GM21360 (cell line): ENCODE data around the gene COL3A1.

Experiments
- ATAC-seq: cut with Tn5 transposase; IDR thresholded peaks from one replicate; pipeline ENCODE4 v1.9.1; 2021; ENCODE audit warnings: mild to moderate bottlenecking, moderate library complexity; ENCODE audit not compliant: unreplicated experiment

The COL3A1 gene

DNA sequence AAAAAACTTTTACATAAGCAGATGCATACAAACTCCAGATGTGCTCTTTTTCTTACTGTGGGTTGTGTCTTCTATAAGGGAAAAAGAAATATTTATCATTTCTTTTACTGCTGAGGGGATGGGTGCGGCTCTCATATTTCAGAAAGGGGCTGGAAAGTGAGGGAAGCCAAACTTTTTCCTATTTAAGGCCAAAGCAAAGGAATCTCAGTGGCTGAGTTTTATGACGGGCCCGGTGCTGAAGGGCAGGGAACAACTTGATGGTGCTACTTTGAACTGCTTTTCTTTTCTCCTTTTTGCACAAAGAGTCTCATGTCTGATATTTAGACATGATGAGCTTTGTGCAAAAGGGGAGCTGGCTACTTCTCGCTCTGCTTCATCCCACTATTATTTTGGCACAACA lies at the start of gene COL3A1:
TSS of gene COL3A1 (plus strand) at position 210 of the 400 bp plus-strand sequence. CDS start at position 327, 117 bp downstream.
- ATAC-seq = no peak

DNA sequence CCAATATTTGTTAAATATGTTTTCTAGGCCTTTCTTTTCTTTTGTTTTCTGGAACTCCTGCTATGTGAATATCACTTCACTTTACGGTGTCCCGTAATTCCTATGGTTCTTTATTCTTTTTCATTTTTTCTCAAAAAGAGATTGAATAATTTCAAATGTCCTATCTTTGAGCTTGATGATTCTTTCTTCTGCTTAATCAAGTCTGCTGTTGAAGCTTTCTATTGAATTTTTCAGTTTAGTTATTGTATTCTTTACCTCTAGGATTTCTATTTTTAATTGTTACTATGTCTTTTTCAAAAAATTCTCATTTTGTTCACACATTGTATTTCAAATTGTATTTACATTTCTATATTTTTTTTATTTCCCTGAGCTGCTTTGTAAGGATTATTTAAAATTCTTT lies 45.5 kb upstream of the COL3A1 start:
- no peak for ATAC-seq

DNA sequence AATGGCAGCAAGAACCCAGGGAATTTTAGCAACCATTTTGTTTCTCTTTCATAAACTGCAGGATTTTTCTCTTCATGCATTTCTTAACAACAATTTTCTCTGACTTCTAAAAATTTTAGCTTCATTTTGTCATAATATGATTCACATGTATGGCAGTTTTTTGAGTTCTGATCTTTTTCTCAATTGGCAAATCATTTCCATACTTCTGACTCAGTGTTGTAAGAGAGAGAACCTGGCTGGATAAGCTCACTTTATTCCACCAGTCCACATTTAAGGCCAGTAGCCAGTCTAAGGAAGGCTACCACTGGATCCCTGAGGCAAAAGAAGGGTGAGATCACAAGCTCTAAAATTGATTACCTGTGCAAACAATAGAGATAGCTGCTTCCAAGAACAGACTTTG lies 42.8 kb upstream of the COL3A1 start:
- ATAC-seq = no peak

DNA sequence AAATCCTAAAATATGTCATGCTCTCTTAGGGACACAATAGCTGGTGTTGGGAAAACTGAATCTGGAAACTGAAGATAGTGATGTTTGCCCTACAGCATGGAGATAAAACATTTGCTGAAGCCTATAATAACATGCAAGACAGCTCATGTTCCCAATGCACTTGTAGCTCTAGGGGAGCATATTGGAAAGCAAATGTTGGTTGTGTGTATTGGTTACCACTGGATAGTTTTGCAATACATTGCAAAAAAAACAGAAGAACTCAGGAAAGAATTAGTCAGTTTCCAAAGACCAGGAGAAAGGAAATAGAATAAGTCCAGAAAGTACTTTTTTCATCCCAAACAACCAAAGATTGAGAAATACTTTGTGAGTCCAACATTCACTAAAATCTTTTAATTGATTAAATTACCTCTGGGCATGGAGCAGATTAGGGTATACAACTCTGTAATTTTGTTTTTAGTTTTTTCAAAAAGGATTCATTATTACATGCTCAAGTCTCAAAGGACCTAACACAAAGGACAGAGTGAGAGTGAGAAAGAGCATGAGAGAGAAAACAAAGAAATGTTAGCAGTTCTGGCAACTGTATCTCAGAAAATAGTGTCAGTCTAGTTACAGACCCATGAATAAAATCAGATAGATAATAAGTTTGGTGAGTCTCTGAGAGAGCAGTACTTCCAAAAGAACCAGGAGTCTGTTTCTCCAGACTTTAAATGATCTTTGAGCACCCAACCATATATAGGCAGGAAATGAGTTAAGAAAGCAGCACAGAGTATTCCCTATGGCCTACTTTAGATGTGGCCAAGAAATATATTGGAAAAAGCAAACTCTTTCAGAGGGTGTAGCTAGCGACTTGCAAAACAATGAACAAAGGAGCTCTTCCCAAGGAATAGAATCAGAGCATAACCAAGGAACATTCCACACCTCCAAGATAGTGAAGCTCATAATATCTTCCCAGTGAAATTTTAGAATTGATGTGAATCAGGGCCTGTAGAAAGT lies 36.6 kb upstream of the COL3A1 start:
- ATAC-seq = no peak

DNA sequence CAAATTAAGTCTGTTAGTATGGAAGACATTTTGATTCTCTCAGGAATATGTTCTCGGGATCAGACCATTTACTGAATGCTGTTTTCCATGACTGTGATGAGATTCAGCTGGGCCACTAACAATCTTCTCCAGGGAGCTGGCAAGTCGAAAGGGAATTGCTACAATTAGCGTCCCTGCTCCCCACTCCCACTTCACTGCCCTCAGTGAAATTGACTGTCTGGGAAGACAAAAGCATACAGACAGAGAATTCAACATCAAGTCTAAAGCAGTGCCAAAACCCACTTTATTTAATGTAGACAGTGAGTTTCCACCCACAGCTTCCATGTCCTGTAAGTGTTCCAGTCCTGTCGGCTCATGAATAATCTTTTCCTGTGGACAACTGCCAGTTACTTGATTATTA lies 34.0 kb upstream of the COL3A1 start:
- no peak for ATAC-seq

DNA sequence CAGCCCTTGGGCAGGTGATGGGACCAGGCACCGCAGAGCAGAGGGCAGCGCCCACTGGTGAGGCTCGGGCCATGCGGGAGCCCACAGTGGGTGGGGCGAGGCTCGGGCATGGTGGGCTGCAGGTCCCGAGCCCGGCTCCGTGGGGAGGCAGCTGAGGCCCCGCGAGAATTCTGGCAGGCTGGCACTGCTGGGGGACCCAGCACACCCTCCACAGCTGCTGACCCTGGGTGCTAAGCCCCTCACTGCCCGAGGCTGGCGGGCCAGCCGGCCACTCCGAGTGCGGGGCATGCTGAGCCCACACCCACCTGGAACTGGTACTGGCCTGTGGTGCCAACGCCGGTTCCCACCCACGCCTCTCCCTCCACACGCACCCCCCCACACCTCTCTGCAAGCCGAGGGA lies 29.7 kb upstream of the COL3A1 start:
- no peak for ATAC-seq

DNA sequence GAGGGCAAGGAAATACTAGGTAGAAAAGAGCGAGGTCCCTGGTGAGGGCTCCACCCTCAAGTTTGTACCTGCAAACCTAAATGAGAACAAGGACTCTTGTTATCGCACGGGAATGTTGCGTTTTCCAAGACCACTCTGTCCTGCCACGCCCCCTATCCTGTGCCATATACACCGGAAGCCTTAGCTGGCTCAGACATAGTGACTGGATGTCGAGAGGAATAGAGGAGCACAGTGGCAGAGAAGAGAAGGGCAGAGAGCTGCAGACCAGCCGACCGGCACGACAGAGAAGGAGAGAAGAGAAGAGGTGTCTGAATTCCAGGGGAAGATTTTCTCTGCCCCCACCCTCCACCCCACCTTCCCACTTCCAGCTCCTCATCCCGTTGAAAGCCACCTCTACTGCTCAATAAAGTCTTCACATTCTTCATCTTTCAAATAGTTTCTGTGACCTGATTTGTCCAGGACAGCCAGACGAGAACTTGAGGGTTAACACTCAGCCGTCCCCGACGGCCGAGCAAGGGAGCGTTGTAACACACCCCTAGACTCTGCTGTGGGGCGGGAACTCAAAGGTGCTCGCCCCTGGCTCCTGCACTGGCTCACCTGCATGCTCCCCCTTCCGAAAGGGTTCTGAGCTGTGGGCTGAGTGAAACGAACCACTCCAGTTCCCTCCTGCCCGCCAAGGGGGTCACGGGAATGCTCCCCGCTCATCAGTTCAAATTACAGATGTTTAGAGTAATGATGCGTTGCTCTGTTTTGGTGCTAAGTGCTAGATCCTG lies 24.9 kb upstream of the COL3A1 start:
- ATAC-seq = no peak

DNA sequence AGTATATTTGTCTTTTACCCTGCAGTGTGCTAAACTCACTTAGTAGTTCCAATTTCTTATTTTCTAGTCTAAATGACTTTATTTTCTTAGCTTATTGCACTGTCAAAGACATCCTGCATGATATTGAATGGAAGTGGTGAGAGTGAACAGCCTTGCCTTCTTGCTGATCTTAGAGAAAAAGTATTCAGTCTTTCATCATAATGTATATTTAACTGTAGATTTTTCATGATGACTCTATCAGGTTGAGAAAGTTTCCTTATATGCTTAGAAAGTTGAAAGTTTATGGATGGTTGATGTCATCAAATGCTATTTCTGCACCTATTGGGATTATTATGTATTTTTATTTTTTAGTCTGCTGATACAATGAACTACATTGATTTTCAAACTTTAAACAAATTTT lies 21.3 kb upstream of the COL3A1 start:
- no peak for ATAC-seq

DNA sequence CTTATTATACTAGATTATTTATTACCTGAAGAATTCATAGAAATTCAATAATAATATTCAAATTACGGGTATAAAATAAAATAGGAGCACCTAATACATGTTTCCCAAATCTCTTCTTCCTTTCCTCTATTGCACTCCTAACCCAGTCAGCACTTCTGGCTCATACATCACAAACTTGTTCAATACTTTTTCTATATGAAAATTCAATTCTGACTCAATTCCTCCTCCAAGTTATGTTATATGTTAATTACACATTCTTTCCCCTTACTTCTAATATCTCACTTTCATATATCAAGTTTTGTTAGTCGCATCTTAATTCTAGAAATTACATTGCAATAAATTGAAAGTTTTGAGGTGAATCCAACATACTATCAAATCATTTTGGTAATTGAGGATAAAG lies 17.9 kb upstream of the COL3A1 start:
- no peak for ATAC-seq

DNA sequence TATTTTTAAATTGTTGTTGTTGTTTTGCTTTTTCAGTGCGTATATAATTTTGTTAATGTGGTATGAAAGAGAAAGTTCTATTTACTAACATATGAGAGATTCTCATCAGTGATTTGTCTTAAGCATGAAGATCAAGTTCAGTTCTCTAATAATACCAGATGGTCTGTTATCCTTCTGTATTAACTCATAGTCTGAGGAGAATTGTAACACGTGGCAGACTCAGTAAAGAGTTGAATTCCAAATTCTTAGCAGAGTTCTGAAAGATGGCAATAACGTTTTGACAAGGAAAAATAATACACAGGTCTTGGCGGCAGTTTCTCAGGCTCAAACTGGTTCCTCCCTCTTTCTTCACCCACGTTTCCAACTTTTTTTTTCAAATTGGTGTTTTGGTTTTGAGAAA lies 17.2 kb upstream of the COL3A1 start:
- ATAC-seq = no peak

DNA sequence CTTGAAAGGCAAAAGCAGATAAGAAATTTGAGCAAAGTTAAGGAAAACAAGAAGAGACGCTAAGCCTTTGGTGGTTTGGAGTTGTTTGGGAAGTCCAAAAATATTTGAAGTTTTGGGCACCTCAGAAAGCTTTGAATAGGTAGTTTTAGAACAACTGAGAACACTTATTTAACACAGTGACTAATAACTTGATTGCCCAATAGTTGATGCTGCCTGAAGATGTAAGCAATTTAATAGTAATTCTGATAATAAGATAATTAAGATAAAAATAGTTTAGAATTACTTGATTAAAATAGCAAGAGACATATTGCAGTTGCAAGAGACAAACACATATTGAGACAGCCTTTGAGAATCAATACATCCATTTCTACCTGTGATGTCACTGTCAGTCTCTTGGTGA lies 16.5 kb upstream of the COL3A1 start:
- ATAC-seq = no peak

DNA sequence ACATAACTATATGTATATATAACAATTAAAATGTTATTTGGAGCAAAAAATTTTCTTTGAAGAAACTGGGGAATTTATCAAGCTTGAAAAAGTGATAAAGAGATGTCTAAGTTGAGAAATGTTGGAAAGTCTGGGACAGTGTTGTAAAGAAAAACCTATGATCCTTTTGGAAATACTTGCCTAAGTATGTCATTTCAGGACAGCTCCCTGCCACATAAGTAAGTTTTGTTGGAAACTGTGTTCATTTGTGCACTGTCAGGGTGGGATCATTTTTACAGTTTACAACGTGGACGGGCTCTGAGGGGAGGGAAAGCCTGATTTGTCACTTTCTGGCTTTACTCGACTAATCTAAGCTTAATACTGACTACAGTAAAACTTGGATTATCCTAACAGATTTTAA lies 10.4 kb upstream of the COL3A1 start:
- ATAC-seq = no peak

DNA sequence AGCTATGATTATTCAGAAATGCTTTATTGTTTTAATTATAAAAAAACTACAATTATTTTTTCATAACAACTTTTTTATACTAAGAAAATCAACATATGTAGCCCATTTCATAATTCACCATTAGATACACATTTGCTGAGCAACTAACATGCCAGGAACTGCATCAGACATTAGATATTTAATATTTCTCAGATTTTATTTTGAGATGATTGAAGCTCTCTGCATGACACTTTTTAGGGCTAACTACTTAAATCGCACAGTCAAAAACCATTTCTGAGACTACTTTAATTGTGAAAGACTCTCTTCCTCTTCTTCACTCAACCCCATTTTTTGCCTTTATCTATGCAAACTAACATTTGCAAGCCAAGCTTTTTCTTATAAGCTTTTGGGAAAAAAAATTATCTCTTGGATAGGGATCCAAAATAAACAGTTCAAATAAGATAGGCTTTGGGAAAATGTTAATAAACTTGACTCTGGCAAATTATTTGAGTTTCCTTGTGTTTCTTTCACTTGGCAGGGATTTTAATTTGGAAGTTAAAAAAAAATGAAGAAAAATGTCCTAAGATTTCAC lies 9.1 kb upstream of the COL3A1 start:
- ATAC-seq = no peak

DNA sequence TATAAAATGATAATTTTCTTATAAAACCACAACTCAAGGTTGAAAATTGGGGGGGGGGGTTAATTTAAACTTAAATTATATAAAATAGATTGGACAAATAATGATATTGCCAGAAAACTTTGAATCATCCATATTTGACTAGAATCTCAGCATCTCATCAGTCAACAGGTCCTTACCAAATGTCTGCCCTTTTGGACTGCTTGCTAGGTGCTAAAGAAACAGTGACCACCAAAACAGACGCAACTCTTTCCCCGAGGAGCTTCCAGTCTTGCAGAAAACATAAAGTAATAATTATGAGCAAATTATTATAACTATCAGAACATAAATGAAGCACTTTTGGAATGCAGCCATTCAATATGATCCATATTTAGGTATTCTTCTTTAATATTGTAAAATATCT lies 8.6 kb upstream of the COL3A1 start:
- no peak for ATAC-seq

DNA sequence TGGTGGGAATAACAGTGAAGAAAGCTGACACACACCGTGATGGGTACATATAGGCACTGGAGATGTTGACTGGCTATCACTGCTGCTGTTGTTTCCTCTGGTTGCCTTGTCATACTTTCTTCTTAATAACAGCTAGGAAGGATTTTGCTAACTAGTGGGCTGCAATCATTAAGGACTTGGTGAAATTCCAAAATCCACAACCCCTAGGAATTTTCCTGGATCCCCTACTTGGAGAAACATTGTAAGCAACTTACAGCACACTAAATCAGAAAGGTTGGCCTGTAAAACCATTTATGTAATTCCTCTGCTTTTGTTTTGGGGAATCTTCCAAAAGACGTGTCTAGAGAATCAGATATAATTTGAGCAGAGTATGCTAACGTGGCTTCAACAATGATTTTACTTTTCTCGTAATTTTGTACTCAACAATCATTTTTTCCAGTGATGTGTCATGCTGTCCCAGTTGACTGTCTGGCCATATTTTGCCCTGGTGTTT lies 8.0 kb upstream of the COL3A1 start:
- no peak for ATAC-seq

DNA sequence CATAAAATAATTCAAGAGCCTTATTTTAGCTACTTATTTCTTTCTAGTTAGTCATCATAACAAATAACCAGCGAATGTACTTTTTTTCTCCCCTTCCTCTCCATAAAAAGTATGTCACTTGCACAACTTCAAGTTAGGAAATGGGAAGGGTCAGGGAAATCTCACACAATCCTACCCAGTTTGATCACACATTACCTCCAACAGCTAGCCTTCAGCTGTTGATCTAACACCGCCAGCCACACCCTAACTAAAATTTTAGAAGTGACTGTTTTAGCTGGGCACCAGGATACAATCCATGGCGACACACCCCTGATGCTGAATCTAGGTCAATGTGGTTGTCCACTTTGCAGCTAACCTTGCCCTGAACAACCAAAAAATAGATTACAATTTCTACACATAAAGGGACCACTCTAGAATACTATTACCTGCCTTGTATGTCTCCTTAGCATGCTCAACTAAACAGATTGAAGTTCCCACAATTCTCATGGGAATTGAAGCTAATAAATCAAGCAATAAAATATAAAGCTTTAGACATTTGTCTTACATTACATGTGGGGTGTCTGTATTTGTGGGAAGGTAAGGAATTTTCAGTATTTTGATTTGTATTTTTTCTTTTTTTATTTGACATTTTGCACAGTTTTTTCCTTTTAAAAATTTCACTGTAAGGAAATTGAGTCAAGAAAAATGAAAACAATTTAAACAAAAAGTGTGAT lies 7.3 kb upstream of the COL3A1 start:
- no peak for ATAC-seq

DNA sequence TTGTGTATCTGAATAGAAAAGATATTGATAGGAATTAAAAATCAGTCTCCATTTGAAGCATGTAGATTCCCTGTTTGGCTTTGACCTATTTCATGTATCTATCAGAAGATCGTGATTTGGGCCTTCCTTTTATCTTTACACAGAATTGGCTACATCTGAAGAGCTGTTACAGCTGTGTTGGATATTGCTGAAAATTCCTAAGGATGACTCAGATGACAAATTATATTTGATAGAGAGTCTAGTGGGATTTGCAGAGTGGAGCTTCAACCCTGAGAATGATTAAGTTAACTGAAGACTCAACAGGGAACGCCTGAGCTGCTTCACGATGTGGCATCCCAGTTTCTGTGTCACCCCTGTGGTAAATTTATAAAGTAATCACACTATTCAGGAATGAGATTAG lies 4.9 kb upstream of the COL3A1 start:
- no peak for ATAC-seq

DNA sequence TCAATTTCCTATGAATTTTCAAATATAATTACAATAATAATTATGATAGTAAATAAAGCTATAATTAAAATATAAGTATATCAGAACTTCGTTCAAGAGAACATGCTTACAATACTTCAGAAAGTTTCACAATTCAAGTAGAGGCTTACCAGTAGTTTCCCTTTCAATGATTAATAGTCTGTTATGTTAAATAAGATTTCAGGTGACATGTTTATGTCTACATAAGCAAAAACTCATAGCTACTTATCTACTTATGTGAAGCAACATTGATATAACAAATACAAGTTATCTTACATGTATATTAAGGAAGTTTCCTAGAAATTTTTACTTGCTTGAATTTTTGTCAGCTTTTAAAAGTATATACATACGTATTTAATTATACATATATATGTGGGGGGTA lies 4.5 kb upstream of the COL3A1 start:
- ATAC-seq = no peak

DNA sequence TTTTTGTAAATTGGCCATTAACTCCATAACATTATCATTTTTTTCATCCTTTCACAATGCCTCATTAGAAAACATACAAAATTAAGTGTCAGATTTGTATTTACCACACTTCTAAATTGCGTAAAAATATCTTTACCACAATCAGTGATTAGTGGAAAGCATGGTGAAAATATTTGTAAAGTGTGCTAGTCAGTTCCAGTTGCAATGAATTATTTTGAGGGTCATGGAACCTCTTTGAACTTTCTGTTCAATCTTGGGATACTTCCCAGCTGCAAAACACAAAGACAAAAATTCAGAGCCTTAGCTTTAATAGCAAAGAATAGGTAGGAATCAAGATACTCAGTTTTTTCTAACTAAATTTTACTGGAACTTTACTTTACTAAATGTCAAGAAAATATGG lies 4.0 kb upstream of the COL3A1 start:
- ATAC-seq = no peak

DNA sequence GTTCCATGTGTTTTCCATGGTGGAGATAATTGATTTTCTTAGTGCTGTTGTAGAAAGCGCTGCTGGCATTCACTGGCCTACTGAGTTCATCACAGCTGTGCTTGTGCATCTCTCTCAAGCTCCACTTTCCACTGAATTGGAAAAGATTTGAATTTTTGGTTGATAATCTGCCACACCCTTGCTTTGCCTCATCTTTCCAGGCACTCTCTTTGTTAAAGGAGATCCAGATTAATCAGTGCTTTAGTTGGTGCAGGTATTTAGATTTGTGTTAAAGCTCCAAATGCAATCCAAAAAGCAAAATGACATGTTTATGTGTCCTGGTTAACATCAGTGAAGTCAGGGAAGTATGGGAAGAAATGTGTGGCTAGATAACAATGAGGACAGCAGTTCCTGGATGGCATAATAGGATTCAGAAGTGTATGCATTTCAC lies 2.7 kb upstream of the COL3A1 start:
- ATAC-seq = no peak

DNA sequence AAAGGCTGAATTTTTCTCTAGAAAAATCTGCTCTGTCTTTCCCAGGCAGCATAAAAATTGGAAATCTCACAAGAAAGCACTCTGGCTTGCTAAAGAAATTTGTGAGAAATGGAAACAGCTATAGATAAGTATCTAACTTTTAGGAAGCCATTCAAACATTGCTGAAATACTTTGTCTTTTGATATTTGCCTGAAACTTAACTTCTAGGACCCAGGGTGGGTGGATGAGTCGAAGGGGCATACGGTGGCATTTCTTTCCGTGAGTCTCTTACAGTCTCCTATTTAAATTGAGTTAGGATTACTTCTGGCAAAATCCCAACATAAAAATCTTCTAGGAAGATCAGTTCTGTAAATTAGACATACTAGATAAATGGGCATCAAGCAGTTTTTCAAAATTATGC lies 532 bp upstream of the COL3A1 start:
- no peak for ATAC-seq
